Hepatocyte (in vitro differentiated cells): Measurements from ENCODE around the gene HIVEP2.

ENCODE experiments used
- EZH2 ChIP-seq: fragments of 200-600 bp; sonication (generic); IDR thresholded peaks from 2 replicates; pipeline ENCODE4 v1.6.1; 2016; ENCODE audit warnings: antibody characterized with exemption, mild to moderate bottlenecking, borderline replicate concordance
- EZH2phosphoT487 ChIP-seq: fragments of 200-600 bp; sonication (generic); IDR thresholded peaks from one replicate; pipeline ENCODE4 v1.6.1; 2018; ENCODE audit warnings: antibody characterized with exemption, mild to moderate bottlenecking, low read depth, moderate library complexity; ENCODE audit not compliant: unreplicated experiment, severe bottlenecking
- TF ChIP-seq, protein P1 (sequence below): fragments of 200-600 bp; sonication (generic); IDR thresholded peaks from 2 replicates; pipeline ENCODE4 v1.5.1; 2016; ENCODE audit warnings: antibody characterized with exemption, mild to moderate bottlenecking; ENCODE audit not compliant: poor library complexity

- TF ChIP-seq, protein P1, sequence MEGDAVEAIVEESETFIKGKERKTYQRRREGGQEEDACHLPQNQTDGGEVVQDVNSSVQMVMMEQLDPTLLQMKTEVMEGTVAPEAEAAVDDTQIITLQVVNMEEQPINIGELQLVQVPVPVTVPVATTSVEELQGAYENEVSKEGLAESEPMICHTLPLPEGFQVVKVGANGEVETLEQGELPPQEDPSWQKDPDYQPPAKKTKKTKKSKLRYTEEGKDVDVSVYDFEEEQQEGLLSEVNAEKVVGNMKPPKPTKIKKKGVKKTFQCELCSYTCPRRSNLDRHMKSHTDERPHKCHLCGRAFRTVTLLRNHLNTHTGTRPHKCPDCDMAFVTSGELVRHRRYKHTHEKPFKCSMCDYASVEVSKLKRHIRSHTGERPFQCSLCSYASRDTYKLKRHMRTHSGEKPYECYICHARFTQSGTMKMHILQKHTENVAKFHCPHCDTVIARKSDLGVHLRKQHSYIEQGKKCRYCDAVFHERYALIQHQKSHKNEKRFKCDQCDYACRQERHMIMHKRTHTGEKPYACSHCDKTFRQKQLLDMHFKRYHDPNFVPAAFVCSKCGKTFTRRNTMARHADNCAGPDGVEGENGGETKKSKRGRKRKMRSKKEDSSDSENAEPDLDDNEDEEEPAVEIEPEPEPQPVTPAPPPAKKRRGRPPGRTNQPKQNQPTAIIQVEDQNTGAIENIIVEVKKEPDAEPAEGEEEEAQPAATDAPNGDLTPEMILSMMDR = no peak
- TF ChIP-seq EZH2 (no peak), EZH2phosphoT487 (no peak)
Observed at GRCh38 chr6:142794424-142794823, 150.6 kb downstream of the HIVEP2 start.
